ENCODE results near the gene CMTM7. TPM values are rescaled to one million over a fixed set of nuclear protein-coding genes. Genes with fewer than 3 reads are reported as not detected.

The CMTM7 gene, protein sequence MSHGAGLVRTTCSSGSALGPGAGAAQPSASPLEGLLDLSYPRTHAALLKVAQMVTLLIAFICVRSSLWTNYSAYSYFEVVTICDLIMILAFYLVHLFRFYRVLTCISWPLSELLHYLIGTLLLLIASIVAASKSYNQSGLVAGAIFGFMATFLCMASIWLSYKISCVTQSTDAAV
- total RNA-seq (ENCODE audit: low replicate concordance) = 8.2 and 20.4 TPM in 2 replicates
- long read RNA-seq, partial matches to known transcripts = 0 of 26 reads
- long read RNA-seq, other reads (novel, unspliced or antisense) = 21 of 26 reads

GRCh38 chr3:32391643-32392535, at the start of gene CMTM7:
Gene CMTM7, plus strand, starts transcription at chr3:32391853. Its CDS starts 54 bp downstream, at chr3:32391907.
- peak; percentile 77 for DNase-seq (ENCODE audit: extremely low spot score, unreplicated experiment)
- H3K27me3 Mint-ChIP-seq = peaks cover 8% of the 10 kb centered on the region
- peak within 1 kb of the TSS; percentile 98 for H3K4me3 Mint-ChIP-seq
- H3K9me3 Mint-ChIP-seq = no peaks in the 10 kb centered on the region
- peaks cover 8% of the 10 kb centered on the region for H3K36me3 Mint-ChIP-seq
- no peak for TF ChIP-seq CTCF (conservative IDR thresholded peaks at IDR 0.05)
- peak within 1 kb of the TSS; percentile 88 for H3K27ac Mint-ChIP-seq
- peaks cover 19% of the 10 kb centered on the region for H3K4me1 Mint-ChIP-seq (ENCODE audit: unreplicated experiment)

GRCh38 chr3:32347343-32348125, 44.1 kb upstream of the CMTM7 start:
- Mint-ChIP-seq H3K4me1 (ENCODE audit: unreplicated experiment) (peaks cover 10% of the 10 kb centered on the region), H3K4me3 (no peak overlapping the region), H3K36me3 (peaks cover 4% of the 10 kb centered on the region), H3K9me3 (no peaks in the 10 kb centered on the region), H3K27me3 (no peaks in the 10 kb centered on the region), H3K27ac (peak overlapping the region; percentile 48)
- TF ChIP-seq CTCF (conservative IDR thresholded peaks at IDR 0.05) = no peak
- DNase-seq (ENCODE audit: extremely low spot score, unreplicated experiment) = no peak

GRCh38 chr3:32349184-32349583, 42.5 kb upstream of the CMTM7 start:
- Mint-ChIP-seq H3K4me3 (no peak overlapping the region), H3K4me1 (ENCODE audit: unreplicated experiment) (peaks cover 17% of the 10 kb centered on the region), H3K27me3 (no peaks in the 10 kb centered on the region), H3K9me3 (no peaks in the 10 kb centered on the region), H3K36me3 (peaks cover 4% of the 10 kb centered on the region), H3K27ac (no peak overlapping the region)
- DNase-seq (ENCODE audit: extremely low spot score, unreplicated experiment) = no peak
- TF ChIP-seq CTCF (conservative IDR thresholded peaks at IDR 0.05) = no peak

DNA sequence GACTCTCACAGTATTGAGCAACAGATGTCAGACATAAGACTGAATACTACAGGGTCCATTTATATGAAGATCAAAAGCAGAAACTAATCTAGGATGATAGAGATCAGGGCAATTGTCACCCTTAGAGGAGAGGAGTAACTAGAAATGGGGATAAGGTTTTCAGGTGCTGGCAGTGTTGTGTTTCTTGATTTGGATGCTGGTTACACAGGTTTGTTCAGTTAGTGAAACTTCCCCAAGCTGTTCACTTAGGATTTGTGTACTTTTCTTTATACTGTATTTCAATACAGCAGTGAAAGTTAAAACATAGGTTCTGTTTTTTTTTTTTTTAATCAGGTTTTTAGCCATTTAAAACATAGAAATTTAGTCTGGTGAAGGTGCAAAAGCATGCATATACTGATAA, 39.1 kb upstream of the CMTM7 start:
- Mint-ChIP-seq H3K27me3 (no peaks in the 10 kb centered on the region), H3K36me3 (peaks cover 3% of the 10 kb centered on the region), H3K4me1 (ENCODE audit: unreplicated experiment) (peaks cover 25% of the 10 kb centered on the region)

More for the DNA sequence above, 39.1 kb upstream of the CMTM7 start:
- no peak overlapping the region for H3K4me3 Mint-ChIP-seq
- DNase-seq (ENCODE audit: extremely low spot score, unreplicated experiment) = no peak
- H3K27ac Mint-ChIP-seq = peak overlapping the region; percentile 19
- TF ChIP-seq CTCF (conservative IDR thresholded peaks at IDR 0.05) = no peak
- no peaks in the 10 kb centered on the region for H3K9me3 Mint-ChIP-seq
